ENCODE results near the gene ALCAM.

DNA sequence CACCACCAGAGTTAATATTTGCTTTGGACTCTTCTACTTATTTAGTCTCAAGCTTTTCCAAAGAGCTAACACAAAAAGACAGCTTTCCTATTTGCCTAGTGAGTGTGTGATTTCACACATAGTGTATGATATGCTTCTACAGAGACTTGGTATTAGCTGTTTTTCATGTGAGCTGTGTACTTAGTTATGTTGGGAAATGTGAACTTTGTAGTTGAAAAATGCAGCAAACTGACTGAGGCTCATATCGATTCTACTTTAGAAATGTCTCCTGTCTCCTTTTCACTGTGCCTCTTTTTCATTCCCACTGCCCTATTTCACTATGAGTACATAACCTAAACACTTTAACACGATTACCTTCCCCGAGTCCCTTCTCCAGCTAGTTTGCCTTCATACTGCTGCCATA, 136.5 kb downstream of the ALCAM start:
- no peak for TF ChIP-seq POLR2A (IDR thresholded peaks at IDR 0.05; ENCODE audit: low read length)
- TF ChIP-seq GATA1 (IDR thresholded peaks at IDR 0.05; ENCODE audit: low read depth, low read length) = no peak

All from erythroblast (primary cell).